ENCODE measurements around the gene RPS16.
"Not testable (repeated sequence)": the region's sequence is repeated elsewhere in the genome, so short reads cannot be mapped to it uniquely, and the experiment has no call there.

The RPS16 gene
- total RNA-seq = 404 to 739 reads per million in 2 donors

DNA sequence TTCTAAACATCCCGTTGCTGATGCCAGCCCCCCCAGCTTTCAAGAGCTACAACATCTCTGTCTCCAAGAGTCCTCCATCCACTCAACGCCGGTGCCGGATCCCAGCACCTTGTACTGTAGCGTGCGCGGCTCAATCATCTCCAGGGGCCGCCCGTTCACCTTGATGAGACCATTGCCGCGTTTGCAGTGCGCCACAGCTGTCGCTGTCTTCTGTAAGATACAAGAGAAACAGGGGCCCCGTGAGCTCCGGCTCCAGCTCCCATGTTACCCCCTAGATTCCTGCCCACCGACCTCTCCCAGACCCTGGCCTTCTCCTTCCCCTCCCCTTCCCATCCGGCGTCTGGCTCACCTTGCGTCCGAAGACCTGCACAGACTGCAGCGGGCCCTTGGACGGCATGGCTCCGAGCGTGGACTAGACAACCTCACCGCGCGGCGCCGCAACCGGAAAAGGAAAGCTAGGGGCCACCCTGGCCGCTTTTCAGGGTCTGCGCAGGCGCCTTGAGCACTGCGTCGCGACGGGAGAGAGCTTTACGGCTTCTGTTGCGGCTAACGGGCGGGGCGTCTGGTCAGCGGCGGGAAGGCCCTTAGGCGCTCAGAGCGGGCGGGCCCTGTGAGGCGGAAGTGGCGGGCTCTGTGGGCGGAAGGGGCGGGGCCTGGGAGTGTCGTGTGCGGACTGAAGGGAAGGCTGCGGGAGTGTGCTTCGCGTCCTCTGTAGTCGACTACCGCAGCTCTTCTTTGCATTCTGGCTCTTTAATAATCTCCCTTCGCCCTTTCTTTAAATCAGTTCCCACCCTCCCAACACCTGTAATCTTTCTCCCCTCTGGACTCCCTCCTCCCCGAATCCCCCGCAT lies at the start of gene RPS16:
TSS of gene RPS16 (minus strand) at position 451 of the 851 bp plus-strand sequence. CDS start at position 397, 54 bp downstream.
- DNase-seq = peak; percentile 99

GRCh38 chr19:39483141-39483540 lies 47.4 kb upstream of the RPS16 start:
- DNase-seq = no peak

- no peak for DNase-seq
These were observed 45.9 kb upstream of the RPS16 start for GRCh38 chr19:39481676-39482075.

DNA sequence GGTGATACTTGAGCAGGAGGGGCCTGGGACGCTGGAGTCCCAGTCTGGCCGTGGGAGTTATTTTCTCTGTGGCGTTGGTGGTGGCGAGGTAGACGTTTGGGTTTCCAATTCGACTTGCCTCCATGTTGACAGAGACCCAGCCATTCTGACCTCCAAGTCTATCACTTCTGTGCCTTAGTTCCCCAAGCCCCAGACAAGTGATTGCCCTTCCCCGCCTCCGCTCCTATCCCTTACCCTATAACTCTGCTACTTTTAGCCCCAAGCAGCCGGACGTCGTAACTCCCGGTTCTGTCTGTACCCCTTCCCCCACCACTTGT lies 45.4 kb upstream of the RPS16 start:
- DNase-seq = no peak

GRCh38 chr19:39480337-39481228 lies 44.8 kb upstream of the RPS16 start, which contains the start of gene TIMM50:
Gene TIMM50, plus strand, starts transcription at chr19:39480838. Its CDS starts 16 bp downstream, at chr19:39480854.
- peak; percentile 98 for DNase-seq

- DNase-seq = no peak
These were observed 44.2 kb upstream of the RPS16 start for GRCh38 chr19:39479916-39480315.

- DNase-seq = not testable (repeated sequence)
These were observed 43.6 kb upstream of the RPS16 start for GRCh38 chr19:39479319-39479801.

DNA sequence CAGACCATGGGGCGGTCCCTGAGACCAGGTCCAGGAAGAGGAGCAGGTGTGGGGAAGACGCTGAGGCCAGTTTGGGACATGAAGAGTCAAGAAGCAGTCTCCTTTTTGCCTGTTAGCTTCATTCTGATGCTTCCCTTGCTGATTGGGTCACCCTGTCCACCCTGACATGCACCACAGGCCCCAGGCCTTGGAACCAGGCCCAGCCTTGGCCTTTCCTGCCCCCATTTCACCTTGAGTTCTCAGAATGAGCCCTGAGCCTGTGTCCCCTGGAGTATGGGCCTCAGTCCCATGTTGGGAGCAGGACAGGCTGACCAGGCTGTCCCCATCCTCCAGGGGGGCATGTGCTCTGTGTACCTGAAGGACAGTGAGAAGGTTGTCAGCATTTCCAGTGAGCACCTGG lies 40.0 kb upstream of the RPS16 start:
- DNase-seq = no peak

DNA sequence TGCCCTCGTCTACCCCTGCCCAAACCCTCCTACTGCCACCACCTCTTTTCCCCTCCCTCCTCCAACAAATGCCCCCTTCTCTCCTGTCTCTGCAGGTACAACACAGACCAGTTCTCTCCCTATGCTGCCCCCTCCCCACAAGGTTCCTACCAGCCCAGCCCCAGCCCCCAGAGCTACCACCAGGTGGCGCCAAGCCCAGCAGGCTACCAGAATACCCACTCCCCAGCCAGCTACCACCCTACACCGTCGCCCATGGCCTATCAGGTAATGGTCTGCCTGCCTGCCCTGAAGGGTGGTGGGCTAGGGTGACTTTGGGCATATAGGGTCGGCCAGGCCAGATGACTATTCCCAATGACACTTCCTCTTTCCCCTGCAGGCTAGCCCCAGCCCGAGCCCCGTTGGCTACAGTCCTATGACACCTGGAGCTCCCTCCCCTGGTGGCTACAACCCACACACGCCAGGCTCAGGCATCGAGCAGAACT lies 38.4 kb upstream of the RPS16 start:
- peak; percentile 71 for DNase-seq

DNA sequence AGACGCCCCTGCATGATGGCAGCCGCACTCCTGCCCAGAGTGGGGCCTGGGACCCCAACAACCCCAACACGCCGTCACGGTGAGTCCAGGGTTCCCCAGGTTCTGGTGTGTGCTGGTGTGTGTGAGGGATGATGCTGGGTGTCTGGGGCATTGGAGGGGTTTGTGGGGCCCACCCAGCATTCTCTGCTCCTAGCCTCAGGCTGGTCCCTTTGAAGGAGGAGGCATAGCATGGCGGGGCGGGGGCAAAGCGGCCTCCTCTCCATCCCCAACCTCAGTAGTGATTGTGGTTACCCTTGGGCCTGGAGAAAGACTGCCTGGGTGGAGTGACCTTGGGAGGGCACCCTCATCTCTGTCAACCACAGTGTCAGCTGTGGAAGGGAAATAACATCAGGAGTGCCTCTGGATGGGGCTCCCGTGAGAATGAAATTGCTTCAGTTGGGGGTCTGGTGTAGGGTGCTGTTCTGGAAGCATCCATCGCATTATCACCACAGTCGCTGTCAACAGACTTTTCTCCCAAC lies 37.8 kb upstream of the RPS16 start:
- DNase-seq = no peak

DNA sequence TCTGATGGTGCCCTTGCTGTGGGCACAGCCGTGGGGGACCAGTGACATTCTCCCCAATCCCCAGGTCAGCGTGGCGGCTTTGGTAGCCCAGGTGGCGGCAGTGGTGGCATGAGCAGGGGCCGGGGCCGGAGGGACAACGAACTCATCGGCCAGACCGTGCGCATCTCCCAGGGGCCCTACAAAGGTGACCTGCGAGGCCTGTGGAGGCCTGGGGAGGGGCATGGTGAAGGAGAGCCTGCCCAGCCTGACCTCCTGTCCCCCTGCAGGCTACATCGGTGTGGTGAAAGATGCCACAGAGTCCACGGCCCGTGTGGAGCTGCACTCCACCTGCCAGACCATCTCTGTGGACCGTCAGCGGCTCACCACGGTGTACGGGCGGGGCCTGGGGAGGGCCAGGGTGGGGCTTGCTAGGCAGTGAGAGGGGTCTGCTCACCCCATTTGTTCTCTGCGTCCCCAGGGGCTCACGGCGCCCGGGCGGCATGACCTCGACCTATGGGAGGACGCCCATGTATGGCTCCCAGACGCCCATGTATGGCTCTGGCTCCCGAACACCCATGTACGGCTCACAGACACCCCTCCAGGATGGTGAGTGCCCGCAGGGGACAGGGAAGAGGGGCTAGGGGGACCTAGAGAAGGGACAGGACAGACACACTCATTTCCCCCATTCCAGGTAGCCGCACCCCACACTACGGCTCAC lies 37.1 kb upstream of the RPS16 start:
- no peak for DNase-seq

DNA sequence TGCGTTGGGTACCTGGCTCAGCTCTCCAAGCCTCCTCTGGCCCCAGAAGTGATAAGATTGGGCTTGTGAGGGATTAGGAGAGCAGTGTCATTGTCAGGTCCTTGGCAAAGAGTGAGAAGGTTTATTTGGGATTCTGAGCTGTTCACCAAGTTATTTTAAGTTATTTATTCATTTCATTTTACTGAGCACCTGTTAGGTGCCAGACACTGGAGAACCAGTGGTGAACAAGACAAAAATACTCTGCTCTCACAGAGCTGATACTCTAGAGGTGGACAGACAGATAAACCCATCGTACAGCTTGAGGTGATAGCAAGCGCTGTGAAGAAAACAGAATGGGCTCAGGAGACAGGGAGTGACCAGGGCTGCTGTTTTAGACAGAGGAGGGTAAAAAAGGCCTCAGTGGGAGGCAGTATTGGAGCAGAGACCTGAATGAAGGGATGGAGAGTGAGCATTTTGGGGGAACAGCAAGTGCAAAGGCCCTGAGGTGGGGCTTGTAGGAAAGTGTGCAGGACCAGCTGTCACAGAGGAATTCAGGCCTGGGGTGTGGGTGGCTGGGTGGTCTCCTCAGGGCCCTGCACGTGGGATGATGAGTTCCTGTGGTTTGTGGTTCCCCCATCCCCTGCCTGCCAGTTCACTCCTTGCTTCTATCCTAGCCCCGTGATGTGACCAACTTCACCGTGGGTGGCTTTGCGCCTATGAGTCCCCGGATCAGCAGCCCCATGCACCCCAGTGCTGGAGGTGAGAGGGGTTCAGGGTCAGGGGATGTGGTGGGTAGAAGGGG lies 36.2 kb upstream of the RPS16 start:
- no peak for DNase-seq

DNA sequence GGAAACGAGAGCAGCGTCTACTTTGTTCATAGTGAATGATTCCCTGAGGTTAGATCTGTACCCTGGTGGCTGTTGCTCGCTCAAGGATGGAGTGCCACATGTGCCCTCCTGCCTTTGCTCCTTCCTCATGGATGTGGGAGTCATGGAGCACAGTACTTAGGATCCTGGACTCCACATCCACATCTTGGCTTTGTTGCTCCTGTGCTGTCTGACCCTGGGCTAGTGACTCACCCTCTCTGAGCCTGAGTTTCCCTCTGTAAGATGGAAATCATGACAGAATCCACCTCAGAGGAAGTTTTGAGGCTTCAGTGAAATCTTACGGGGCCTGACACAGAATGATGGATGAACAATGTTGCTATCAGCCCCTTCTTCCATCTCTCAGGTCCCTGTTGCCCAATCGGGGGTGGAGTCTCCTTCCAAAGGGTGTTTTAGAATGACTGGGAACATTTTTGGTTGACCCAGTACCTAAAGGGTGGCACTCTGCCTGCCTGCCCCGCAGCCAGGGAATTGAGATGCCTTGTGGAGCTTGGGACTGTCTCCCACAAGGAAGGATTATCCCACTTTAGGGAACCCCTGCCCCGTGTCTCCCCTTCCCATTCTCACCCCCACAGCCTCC lies 35.1 kb upstream of the RPS16 start:
- no peak for DNase-seq

GRCh38 chr19:39469567-39469966 lies 33.8 kb upstream of the RPS16 start:
- DNase-seq = no peak

GRCh38 chr19:39469036-39469435 lies 33.3 kb upstream of the RPS16 start:
- no peak for DNase-seq

DNA sequence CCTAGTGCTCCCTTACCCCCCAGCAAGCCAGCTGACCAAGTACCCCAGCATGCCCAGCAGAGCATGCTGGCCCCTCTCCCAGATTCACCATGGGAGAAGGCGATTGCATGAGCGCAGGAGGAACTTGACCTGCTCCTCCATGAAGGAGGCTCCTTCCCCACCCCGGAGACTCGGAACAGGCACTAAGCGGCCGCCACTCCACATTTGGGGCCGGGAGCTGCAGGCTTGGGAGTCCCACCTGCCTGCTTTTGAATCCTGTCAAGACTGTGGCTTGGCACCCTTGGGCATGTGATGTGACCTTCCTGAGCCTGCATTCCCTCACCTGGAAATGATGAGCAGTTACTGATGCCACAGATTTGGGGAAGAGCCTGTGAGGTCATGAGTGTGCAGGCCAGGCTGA lies 32.2 kb upstream of the RPS16 start:
- DNase-seq = no peak

DNA sequence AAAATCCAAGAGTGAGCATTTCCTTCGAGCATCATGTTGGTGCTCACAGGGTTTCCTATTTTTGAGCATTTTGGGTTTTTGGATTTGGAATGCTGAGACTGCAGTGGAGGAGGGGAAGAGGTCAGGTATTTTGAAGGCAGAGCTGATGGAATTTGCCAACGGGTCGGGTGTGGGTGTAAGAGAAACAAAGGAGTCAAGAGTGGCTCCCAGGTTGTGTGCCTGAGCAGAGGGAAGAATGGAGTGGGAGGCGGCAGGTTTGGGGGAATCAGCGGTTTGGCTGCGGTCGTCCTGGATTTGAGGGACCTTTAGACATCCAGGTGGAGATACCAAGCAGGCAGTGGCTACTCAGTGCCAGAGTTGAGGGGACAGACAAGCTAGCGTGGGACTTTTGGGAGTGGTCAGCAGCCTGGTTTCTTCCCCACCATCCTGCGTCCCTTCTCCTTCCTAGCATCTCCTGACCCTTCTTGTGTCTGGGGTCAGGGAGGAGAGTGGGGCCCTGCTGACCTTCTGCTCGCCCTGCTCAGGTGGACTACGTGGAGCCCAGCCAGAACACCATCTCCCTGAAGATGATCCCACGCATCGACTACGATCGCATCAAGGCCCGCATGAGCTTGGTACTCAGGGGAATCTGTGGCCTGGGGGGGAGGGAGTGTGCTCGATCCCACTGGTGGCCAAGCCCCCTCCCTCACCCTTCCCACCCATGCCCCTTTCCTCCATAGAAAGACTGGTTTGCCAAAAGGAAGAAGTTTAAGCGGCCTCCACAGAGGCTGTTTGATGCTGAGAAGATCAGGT lies 30.4 kb upstream of the RPS16 start:
- no peak for DNase-seq

- DNase-seq = no peak
These were observed 27.7 kb upstream of the RPS16 start for GRCh38 chr19:39463403-39463802.

DNA sequence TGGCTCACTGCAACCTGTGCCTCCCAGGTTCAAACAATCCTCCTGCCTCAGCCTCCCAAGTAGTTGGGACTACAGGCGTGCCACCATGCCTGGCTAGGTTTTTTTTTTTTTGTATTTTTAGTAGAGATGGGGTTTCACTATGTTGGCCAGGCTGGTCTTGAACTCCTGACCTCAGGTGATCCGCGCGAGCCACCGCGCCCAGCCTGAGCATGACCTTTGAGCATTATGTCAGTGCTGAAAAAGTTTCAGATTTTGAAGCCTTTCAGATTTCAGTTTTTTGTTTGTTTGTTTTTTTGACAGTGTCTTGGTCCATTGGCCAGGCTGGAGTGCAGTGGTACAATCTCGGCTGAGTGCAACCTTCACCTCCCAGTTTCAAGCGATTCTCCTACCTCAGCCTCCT lies 15.5 kb upstream of the RPS16 start:
- not testable (repeated sequence) for DNase-seq

- no peak for DNase-seq
These were observed 13.5 kb upstream of the RPS16 start for GRCh38 chr19:39449116-39449797.

Measured in T-helper 9 cell (primary cell).